ENCODE data around the gene KIF13A. TPM values are rescaled to one million over a fixed set of nuclear protein-coding genes. Genes with fewer than 3 reads are reported as not detected.

Gene KIF13A
- total and polyA plus RNA-seq, 9 of the 15 experiments (the other 6 are each of a cell fraction or from before 2014, with no cell fraction given): 3.6 to 44.3 (median 29.7) TPM

- TF ChIP-seq ZBTB40 (IDR thresholded peaks at IDR 0.05) (peak; percentile 13; the same call in 1 of the 2 replicates), ZBTB40 (CRISPR knock-in tag; IDR thresholded peaks at IDR 0.05) (no peak), NCOA1 (IDR thresholded peaks at IDR 0.05; ENCODE audit: low read depth) (peak; percentile 14; the same call in 1 of the 2 replicates), KDM1A (IDR thresholded peaks at IDR 0.05) (peak in 1 of 2 experiments; percentile 73; a peak in 2 of 4 replicates), NCOA6 (IDR thresholded peaks at IDR 0.05) (no peak), RNF2 (IDR thresholded peaks at IDR 0.05) (no peak), CTCF (IDR thresholded peaks at IDR 0.05 in 2 of 3, conservative IDR thresholded peaks at IDR 0.05 in 1 of 3; ENCODE audit: insufficient read depth in 2 of 3, low read depth in 1 of 3, low read length in 3 of 3) (no peak), ZC3H8 (IDR thresholded peaks at IDR 0.05) (no peak), TFE3 (CRISPR knock-in tag; IDR thresholded peaks at IDR 0.05) (no peak), TCF15 (CRISPR knock-in tag; IDR thresholded peaks at IDR 0.05) (no peak), ZBTB9 (CRISPR knock-in tag; IDR thresholded peaks at IDR 0.05) (no peak), SIX5 (IDR thresholded peaks at IDR 0.05; ENCODE audit: borderline replicate concordance in 1 of 2, insufficient read depth in 1 of 2, low read depth in 1 of 2, low read length in 2 of 2) (no peak)
These were observed 16.0 kb downstream of the KIF13A start (continued) for GRCh38 chr6:17971128-17972073.
